Astrocyte (in vitro differentiated cells and primary cell): Measurements from ENCODE around the gene DAB2. TPM values are rescaled to one million over a fixed set of nuclear protein-coding genes. Genes with fewer than 3 reads are reported as not detected.

Experiments
- DNase-seq: peaks from one replicate; pipeline ENCODE4 v3.0.0-alpha.2; 2010; ENCODE audit warnings: low read depth
- FAIRE-seq: peaks from 2 replicates; lab custom pipeline; 2011; peaks lifted over from hg19 to GRCh38; lab: Jason Lieb, UNC
- H2AFZ ChIP-seq: 2 replicates; pipeline ENCODE4 v1.6.0; 2012; ENCODE audit warnings: low read depth, low read length, inconsistent platforms
- H3K27ac ChIP-seq: 2 replicates; pipeline ENCODE4 v1.5.1; 2011; ENCODE audit warnings: low read depth, low read length, inconsistent platforms
- H3K27me3 ChIP-seq: 2 replicates; pipeline ENCODE4 v1.6.0; 2011; ENCODE audit warnings: low read length, inconsistent platforms; ENCODE audit not compliant: insufficient read depth
- H3K36me3 ChIP-seq: 2 replicates; pipeline ENCODE4 v1.5.1; 2011; ENCODE audit warnings: low read length, inconsistent platforms; ENCODE audit not compliant: insufficient read depth
- H3K4me1 ChIP-seq: 2 replicates; pipeline ENCODE4 v1.5.1; 2011; ENCODE audit warnings: low read length, inconsistent platforms; ENCODE audit not compliant: insufficient read depth
- H3K4me2 ChIP-seq: 2 replicates; pipeline ENCODE4 v1.6.0; 2012; ENCODE audit warnings: low read length, inconsistent platforms
- H3K4me3 ChIP-seq: 2 replicates; pipeline ENCODE4 v1.5.1; 2011; ENCODE audit warnings: low read depth, mild to moderate bottlenecking, low read length, inconsistent platforms; ENCODE audit not compliant: insufficient read depth
- H3K79me2 ChIP-seq: 2 replicates; pipeline ENCODE4 v1.6.0; 2012; ENCODE audit warnings: mild to moderate bottlenecking, low read length, inconsistent platforms; ENCODE audit not compliant: insufficient read depth
- H3K9ac ChIP-seq: 2 replicates; pipeline ENCODE4 v1.6.0; 2012; ENCODE audit warnings: mild to moderate bottlenecking, low read length, inconsistent platforms
- H3K9me3 ChIP-seq: 2 replicates; pipeline ENCODE4 v1.5.1; 2012; ENCODE audit warnings: low read depth, mild to moderate bottlenecking, low read length, inconsistent platforms; ENCODE audit not compliant: insufficient read depth
- H4K20me1 ChIP-seq: 2 replicates; pipeline ENCODE4 v1.6.0; 2012; ENCODE audit warnings: low read length, inconsistent platforms; ENCODE audit not compliant: insufficient read depth
- H3K27ac Mint-ChIP-seq: one replicate; pipeline ENCODE4 v1.8.0; 2021; ENCODE audit warnings: mild to moderate bottlenecking, mixed read lengths; ENCODE audit not compliant: unreplicated experiment
- H3K27me3 Mint-ChIP-seq: one replicate; pipeline ENCODE4 v1.8.0; 2021; ENCODE audit warnings: low read depth, mixed read lengths; ENCODE audit not compliant: unreplicated experiment
- H3K36me3 Mint-ChIP-seq: one replicate; pipeline ENCODE4 v1.8.0; 2021; ENCODE audit warnings: low read depth, mixed read lengths; ENCODE audit not compliant: unreplicated experiment
- H3K4me1 Mint-ChIP-seq: one replicate; pipeline ENCODE4 v1.8.0; 2021; ENCODE audit warnings: low read depth, mixed read lengths; ENCODE audit not compliant: unreplicated experiment
- H3K4me3 Mint-ChIP-seq: one replicate; pipeline ENCODE4 v1.8.0; 2021; ENCODE audit warnings: mild to moderate bottlenecking, moderate library complexity, mixed read lengths; ENCODE audit not compliant: unreplicated experiment
- H3K9me3 Mint-ChIP-seq: one replicate; pipeline ENCODE4 v1.8.0; 2021; ENCODE audit warnings: mild to moderate bottlenecking, mixed read lengths; ENCODE audit not compliant: unreplicated experiment
- CTCF ChIP-seq: IDR thresholded peaks from 2 replicates; pipeline ENCODE4 v1.5.1; 2011; ENCODE audit warnings: low read depth, mild to moderate bottlenecking, inconsistent platforms, low read length, moderate library complexity; ENCODE audit not compliant: insufficient read depth
- EZH2 ChIP-seq: IDR thresholded peaks from 2 replicates; pipeline ENCODE4 v1.6.1; 2012; ENCODE audit warnings: mild to moderate bottlenecking, low read length, inconsistent platforms; ENCODE audit not compliant: insufficient read depth
- total RNA-seq: library from RNA; stranded (reverse); gene quantifications from 2 replicates; pipeline ENCODE4 v1.2.1, GENCODE V29; 2021

DAB2 gene
- total RNA-seq, 1 donor from 2014 or later: 84.5 TPM

- Histone ChIP-seq H3K4me2 (no peak overlapping the region), H3K79me2 (no peaks in the 10 kb centered on the region), H3K27ac (no peak overlapping the region), H3K36me3 (peaks cover 52% of the 10 kb centered on the region), H4K20me1 (no peaks in the 10 kb centered on the region), H3K27me3 (no peaks in the 10 kb centered on the region), H3K9me3 (no peaks in the 10 kb centered on the region), H2AFZ (no peak overlapping the region), H3K4me3 (no peak overlapping the region), H3K4me1 (no peaks in the 10 kb centered on the region), H3K9ac (no peak overlapping the region)
- Mint-ChIP-seq H3K36me3 (peaks cover 11% of the 10 kb centered on the region), H3K27ac (no peak overlapping the region), H3K27me3 (no peaks in the 10 kb centered on the region), H3K9me3 (no peaks in the 10 kb centered on the region), H3K4me1 (no peaks in the 10 kb centered on the region), H3K4me3 (no peak overlapping the region)
- TF ChIP-seq CTCF: no peak
- TF ChIP-seq EZH2: no peak
- FAIRE-seq (no peak), DNase-seq (no peak)
These were observed 54.0 kb downstream of the DAB2 start for GRCh38 chr5:39370555-39371366.

GRCh38 chr5:39369123-39369815, 55.5 kb downstream of the DAB2 start:
- no peak for FAIRE-seq
- H3K27me3 ChIP-seq: no peaks in the 10 kb centered on the region

More at GRCh38 chr5:39369123-39369815, 55.5 kb downstream of the DAB2 start:
- Histone ChIP-seq H3K4me1 (no peaks in the 10 kb centered on the region), H3K36me3 (peaks cover 38% of the 10 kb centered on the region), H3K79me2 (no peaks in the 10 kb centered on the region), H3K27ac (no peak overlapping the region), H2AFZ (no peak overlapping the region), H4K20me1 (no peaks in the 10 kb centered on the region), H3K4me2 (no peak overlapping the region), H3K9ac (no peak overlapping the region), H3K9me3 (no peaks in the 10 kb centered on the region), H3K4me3 (no peak overlapping the region)
- TF ChIP-seq CTCF: no peak
- no peak for TF ChIP-seq EZH2
- Mint-ChIP-seq H3K36me3 (peaks cover 9% of the 10 kb centered on the region), H3K27me3 (no peaks in the 10 kb centered on the region), H3K9me3 (no peaks in the 10 kb centered on the region), H3K4me1 (no peaks in the 10 kb centered on the region), H3K27ac (no peak overlapping the region), H3K4me3 (no peak overlapping the region)
- DNase-seq: no peak
